ENCODE results near the gene SLC6A19.

The SLC6A19 gene

DNA sequence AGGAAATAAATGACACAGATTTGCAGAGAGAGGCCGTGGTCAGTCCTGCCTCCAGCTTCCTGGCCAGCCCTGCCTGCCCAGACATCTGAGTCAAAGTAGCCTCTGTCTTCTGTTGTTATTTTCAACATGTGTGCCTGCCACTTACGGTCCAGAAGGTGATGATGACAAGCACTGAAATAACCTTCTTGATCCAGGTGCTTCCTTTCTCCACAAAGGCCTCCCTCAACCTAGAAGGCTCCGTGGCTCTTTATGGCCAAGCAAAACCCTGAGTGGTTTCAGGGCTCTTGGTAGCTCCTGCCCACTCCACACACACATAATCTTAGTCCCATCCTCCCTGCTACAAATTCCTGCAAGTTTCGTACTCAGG, 34.1 kb upstream of the SLC6A19 start:
- DNase-seq: no peak

DNA sequence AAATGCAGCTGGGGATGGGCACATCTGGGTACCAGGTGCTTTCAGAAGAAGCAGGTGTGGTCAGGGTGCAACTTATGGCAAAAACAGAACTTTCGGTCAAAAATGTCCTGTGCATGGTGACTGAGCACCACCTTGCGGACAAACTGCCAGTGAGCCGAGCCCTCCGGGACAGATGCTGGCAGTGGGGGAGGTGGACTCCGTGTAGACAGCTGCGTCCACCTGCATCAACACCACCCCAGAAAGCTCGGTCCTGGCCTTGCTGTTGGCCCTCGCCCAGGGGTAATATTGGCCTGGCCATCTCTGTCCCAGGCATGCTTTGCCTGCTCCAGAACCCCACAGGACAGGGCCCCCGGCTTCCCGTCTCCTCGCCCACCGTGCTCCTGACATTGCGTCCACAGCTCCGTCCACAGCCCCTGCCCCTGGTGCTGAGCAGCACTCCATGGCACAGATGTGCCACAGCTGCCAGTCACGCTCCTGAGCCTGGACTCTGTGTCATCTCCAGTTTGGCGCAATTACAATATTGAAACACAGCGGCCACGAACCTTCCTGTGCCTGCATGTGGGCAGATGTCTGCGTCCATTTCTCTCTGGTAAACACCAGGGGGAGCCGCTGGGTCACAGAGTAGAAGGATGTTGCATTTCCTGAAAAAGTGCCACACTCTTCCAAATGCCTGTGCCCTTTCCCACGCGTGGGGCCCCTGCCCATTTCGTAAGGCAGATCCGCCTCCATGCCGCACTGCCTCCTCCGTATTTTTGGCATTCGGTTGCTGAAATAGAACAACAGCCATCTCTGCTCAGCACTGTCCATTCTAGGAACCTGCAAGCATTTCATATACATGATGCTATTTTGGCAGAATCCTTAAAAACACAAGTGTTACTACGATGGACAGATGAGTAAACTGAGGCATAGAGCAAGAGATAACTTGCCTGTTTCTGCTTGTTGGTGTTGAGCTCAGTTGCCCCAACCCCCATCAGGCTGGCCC, 33.4 kb upstream of the SLC6A19 start:
- DNase-seq: peak; percentile 52

DNA sequence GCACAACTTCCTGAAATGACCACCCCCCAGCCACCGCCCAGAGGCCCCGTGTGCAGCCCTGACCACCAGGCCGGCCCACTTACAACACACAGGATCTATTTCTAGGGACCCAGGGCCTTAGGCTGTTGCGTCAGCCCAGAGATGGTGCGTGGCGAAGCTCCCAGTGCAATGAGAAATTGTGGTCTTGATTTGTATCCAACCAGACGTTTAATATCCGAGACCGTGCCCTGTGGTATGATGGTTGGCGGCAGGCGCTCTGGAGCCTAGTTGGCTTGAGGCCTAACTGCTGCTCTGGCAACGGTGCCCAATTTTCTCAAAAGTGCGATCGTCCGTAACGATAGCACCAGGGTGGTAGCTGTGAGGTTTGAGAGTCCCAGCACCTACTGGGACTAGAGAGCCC, 32.6 kb upstream of the SLC6A19 start:
- no peak for DNase-seq

DNA sequence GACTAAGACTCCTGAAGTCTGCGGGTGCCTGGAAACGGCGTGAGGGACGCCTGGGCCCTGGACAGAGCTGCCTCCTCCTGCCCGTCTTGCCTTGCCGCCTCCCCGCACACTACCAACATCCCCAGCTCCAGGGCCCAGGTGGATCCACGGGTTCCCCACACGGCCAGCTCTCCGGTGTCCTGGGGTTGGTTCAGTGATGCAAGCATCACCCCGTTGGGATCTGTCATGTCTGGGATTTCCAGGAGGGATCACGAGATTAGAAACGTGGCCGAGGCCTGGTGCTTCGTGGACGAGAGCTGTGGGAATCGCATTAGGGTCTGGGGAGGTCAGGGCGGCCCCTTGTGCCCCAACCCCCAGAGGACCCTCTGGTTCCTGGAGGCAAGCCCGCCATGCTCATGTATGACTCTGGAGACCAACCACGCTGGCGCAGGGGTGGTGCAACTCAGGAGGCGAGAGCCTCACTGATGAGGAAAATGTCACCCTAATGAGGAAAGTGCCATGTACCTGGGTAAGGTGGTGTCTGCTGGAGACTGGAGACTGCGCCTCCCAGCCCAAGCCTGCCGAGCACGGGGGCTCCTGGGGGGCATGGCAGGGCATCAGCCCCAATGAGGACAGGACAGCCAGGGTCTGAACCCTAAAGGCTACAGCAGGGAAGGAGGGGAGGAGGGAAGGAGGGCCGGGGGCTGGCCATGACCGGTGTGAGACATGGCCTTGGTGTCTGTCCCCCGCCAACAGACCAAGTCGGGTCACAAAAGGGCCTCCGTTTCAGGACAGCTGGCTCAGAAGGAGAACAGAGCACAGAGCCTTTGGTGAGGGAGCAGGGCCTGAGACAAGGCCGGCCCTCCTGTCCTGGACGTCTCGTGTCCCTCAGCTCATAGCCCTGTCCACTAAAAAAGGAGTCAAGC, 31.9 kb upstream of the SLC6A19 start:
- no peak for DNase-seq

DNA sequence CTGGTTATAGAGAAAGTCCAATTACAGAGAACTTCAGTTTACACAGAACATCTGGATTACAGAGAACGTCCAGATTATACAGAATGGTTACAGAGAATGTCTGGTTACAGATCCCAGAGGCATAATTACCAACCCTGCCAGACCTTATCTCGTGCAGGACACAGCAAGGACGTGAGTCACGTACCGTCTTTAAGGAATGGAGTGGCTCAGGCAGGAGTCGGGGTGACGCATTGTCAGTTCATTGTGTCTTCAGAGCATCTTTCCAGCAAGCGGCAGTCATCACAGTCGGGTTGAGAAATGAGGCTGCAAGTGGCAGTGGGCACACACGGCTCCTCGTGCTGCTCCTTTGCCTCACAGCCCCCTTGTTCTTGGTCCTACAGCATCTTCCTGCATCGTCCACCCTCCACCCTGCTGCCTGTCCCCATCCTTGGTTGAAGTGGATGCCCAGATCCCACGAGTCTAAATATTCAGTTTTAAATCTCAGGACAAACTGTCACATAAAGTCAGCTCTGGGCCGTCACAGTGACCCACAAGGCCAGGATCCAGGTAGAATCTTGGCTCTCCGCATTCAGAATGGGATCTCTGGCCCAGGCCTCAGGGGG, 30.0 kb upstream of the SLC6A19 start:
- DNase-seq: no peak

DNA sequence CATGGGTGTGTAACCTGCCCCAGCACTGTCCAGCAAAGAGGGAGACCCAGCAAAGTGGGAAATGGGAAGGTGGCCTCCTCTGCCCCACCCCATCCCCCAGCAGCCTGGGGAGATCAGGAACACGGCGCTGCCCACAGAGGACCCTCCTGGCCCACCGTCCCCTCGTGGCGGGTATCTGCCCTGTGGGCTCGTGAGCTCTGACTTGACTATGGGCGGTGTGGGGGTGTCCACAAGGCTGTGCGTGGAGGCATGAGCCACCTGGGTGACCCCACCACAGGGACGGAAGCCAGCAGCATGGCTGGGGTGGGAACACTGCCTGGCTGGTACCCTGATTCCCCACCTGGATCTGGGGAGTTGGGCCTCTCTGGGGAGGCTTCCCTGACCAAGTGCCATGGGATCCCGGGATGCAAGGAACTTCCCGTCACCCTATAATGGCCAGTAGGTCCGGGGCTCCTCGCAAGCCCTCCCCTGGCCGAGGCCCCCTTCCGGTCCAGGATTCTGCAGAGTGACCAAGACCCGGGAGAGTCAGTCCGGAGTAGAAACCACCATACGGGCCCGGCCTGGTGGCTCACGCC, 29.3 kb upstream of the SLC6A19 start:
- no peak for DNase-seq

DNA sequence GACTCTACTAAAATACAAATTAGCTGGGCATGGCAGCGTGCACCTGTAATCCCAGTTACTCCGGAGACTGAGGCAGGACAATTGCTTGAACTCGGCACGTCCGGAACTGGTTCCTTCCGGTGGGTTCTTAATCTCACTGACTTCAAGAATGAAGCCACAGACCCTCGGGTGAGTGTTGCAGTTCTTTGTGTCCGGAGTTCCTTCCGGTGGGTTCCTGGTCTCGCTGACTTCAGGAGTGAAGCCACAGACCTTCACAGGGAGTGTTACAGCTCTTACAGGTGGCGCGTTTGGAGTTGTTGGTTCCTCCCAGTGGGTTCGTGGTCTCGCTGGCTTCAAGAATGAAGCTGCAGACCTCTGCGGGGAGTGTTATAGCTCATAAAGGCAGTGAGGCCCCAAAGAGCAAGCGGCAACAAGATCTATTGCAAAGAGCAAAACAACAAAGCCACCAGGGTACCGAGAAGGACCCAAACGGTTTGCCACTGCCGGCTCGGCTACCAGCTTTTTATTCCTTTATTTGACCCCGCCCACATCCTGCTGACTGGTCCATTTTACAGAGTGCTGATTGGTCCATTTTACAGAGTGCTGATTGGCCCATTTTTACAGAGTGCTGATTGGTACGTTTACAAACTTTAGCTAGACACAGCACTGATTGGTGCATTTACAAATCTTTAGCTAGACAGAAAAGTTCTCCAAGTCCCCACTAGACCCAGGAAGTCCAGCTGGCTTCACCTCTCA, 28.6 kb upstream of the SLC6A19 start:
- DNase-seq: peak; percentile 38

DNA sequence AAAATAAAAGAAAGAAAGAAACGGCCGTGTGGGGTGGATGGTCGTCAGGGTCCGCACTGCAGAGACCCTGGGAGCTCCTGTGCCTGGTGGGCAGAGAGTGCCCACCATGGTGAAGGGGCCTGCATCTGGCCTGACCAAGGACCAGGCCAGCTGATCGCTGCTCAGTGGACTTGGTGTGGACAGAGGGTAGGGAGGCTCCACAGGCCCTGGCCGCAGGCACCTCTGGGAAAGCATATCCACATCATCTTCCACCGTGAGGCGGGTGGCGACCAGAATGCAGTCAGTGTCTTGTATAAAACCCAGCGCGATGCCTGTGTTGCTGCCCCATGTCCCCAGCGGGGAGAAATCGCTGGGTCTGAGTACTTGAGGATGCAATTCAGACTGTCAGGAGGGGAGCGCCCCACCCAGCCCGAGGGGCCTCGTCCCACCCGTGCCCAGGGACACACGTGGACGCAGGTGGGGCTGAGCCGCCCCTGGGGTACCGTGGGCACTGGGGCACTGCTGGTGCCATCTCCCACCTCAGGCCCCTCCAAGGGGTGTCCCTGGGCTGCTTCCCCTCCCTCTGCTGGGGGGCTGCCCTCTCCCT, 27.8 kb upstream of the SLC6A19 start:
- no peak for DNase-seq

DNA sequence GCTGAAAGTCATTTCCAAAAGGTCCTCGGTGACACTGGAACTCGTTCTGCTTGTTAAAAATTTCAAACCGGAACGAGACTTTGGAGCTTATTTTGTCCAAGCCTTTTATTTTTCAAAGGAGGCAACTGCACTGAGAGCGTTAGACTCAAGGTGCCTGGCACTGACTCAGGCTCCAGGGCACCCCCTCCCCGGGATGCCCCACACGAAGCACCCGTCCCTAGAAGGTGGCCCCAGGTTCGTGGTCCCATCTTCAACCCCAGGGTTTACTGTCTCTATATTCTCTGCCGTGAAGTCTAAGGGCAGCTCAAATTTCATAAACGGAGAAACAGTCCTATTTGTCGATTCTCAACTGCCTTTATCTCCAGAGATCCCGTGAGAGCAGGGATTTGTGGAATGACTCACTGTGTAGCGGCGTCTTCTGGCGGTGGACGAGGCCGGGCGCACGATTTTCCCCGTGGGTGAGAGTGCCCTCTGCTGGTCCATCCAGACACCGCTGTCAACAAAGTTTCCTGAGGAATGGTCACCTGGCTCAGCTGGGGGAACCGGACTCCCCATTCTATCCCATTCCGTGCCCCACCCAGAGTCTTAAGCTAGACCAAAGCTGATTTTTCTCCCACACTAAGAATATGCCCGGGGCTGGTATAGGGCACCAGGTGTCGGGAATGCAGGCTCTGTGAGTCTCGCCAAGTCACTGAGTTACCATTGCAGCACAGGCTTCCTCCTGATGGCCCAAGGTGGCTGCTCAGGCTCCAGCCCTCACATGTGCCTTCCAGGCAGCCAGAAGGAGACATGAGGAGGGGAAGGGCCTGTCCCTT, 27.1 kb upstream of the SLC6A19 start:
- DNase-seq: peak; percentile 57

DNA sequence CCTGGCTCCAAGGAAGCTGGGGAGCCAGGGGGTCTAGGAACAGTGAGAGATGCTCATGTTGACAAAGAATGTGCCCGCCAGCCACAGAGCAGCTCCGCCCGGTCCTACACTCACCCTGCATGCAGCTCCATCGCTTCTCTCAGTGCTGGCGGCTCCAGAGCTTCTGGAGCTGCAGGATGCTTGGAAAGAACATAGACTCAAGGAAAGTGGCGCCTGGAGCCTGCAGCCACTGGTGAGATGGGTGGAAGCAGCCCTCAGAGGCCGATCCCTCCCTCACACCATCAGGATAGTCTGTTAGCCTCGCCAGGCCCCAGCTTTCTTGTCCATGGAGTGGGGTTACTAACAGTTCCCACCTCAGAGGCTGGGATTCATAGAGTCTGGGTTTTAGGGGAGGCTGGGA, 26.4 kb upstream of the SLC6A19 start:
- no peak for DNase-seq

DNA sequence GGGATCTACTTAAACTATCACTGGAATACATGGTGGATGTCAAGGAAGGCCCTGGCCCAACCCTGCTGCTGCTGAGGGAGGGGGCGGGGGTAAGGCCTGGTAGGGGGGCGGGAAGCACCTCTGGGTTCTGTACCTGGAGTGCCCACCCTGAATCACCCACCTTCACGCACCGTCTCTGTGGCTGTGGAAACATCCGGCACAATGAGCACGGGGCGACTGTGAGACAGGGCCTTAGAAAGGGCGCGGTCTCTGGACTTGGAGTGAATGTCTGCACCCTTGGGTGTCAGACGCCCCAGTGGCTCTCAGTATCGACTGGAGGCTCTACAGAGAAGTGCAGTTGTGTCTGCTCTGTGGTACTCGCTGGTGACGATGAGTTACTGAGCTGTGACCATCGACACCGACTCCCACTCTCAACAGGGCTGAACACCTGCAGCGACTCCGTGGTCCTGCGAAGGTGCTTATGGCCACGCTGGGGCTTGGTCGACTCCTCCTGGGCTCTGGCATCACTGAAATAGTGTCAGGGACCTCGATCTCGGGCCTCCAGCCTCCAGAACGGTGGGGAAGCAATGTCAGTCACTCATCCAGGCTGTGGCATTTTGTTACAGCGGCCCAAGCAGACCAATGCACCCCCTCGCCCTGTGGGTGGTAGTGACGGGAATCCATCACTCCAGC, 25.5 kb upstream of the SLC6A19 start:
- DNase-seq: no peak

DNA sequence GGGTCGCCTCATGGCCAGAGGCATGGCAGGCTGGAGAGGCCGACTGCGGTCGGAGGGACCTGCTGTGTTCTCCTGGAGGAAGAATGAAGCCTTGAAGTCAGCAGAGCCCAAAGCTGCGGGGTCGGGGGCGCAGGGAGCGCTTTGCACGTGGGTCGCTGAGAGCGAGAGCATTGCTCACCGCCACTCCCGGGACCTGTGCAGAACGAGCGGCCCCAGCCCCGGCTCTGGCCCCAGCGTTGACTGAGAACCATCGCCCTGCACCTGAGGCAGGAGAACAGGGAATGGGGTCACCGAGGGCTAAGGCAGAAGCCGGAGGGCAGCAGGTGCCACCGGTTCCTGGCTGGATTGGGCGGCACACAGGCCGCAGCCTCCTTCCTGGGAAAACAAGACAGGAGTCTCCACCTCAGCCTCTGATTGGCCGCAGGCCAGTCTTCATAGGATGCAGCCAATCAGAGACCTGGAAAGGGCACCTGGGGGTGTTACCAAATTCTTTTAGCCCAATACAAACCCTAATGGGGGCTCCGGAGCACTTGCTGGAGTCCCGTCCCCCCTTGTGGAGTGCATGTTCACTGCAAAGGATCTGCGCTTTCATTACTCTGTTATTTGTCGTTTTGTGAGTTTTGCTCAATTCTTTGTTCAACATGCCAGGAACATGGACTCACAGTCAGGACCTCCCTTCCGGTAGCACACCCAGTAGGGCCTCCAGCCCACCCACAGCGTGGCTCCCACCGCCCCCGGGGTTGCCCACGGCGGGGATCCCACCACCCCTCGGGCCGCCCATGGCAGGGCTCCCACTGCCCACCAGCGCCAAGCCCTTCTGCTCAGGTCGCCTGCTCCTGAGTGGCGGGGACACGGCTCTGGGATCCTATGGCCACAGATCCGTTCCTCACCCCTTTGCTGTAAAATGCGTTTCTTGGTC, 24.7 kb upstream of the SLC6A19 start:
- DNase-seq: no peak

DNA sequence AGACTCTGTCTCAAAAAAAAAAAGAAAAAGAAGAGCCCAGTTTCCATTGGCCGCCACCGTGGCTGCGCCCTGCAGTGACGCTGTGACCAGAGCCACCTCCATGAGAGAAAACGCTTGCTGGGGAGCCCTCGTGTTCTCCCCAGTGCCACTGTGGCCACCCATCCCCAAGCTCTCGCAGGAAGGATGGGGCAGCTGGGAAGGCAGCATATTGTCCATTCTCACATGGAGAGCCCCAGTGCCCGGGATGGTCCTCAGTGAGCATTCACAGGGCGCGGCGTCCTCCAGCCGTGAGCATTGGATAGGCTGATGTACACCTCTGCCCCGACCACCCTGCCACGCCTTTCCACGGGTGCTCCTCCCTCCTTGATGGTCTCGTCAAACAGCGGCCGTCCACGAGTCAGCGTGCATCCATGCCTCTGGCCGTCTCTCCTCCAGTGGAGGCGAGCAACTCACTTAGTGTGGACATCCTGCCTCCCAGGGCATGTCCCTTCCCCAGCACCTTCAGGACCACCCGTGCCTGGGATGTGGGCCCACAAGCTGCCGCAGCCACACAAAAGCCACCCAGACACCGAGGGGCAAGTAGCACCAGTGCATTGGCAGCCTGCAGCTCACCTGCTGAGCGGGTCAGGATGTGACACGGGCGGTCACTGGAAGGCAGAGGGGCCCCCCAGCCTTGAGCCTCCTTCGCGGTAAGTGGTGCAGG, 23.4 kb upstream of the SLC6A19 start:
- no peak for DNase-seq

DNA sequence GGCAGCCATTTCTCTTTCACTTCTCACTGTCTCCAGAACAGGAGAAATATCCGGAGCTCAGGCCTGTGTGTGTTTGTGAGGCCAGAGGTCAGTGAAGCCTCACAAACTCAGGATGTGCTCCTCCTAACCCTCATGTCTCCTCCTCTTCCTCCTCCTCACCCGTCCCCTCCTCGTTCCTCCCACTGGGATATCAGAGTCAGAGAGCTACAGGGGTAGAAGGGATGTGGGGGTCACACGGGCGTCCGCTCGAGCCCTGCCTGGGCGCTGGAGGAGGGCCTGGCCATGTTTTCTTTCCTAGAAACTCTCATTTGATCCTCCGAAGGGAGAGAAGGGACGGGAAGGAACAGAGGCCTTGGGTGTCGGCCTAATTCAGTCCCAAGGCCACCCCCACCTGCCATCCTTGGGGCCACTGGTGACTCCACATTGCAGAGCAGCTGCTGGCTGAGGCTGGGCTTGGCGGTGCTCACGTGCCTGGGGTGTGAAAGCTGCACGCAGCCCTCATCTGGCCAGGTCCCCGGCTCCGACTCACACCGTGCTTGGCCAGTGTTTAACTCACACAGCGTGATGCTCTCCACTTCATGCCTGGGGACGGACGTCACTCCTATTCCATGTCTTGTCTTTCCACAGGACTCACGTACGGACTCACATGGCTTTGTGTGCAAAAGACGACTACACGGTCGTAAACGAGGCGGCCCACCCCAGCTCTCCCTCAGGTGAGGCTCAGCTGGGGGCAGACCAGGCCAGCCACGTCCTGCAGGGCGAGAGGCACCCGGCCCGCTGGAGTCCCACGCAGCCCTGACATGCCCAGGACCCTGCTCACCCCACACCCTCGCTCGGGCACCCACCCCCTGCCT, 22.6 kb upstream of the SLC6A19 start:
- DNase-seq: no peak

DNA sequence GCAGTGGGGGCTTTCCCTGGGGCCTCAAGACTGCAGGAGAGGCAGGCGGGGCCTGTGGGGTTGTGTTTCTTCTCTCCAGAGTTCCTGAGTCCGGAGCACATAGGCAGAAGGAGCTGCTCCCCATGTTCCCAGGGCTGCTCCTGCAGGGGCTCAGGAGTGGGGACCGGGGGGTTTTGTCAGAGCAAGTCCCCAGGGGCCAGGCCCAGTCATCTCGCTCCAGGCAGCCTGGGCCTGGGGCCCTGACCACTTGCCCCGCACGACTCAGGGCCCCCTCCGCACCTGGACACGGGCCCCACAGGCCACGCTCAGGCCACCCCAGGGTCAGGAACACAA, 22.0 kb upstream of the SLC6A19 start:
- no peak for DNase-seq

DNA sequence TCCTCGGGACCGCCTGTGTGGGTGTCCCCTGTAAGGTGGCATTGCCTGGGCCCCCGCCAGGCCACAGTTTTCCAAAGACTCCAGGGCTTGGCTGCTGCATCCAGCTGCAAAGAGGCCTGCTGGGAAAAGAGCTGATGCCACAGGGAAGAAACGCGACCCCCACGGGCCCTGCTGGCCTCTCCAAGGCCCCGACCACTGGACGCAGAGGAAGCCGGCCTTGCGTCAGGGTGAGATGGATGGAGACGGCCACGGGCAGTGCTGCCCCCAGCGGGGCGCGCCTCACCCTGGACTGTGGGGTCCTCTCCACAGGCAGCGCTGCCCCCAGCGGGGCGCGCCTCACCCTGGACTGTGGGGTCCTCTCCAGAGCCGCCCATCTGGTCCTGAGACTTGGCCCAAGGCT, 21.3 kb upstream of the SLC6A19 start:
- DNase-seq: no peak

DNA sequence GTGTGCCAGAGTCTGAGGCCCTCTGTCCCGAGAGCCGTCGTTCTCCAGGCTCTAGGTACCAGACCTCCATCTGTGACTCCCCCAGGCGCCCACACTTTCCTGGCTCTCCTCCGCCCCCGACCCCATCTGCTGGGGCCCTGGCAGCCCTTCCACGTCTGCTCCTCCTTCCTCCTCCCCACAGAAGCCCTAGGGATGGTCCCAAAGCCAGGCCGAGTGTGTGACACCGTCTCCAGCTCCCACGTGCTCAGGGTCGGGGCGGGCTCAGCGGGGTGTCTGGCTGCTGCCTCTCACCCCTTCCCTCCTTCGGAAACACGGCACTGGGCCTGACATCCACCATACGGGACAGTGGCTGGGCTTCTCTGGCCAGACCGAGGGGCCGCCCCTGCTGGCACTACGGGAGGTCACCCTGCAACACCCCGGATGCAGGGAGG, 20.5 kb upstream of the SLC6A19 start:
- DNase-seq: no peak
